Neural progenitor cell (in vitro differentiated cells): ENCODE results near the gene TTLL3. TPM values are rescaled to one million over a fixed set of nuclear protein-coding genes. Genes with fewer than 3 reads are reported as not detected.

Source experiments
- DNase-seq: peaks from one replicate; pipeline ENCODE4 v3.0.0-alpha.2; 2016; ENCODE audit warnings: low spot score
- H2AFZ ChIP-seq: fragments of 200-600 bp; sonication (generic); replicated peaks from 2 replicates; pipeline ENCODE4 v1.6.1; 2016; ENCODE audit warnings: antibody characterized with exemption
- H3F3A ChIP-seq: fragments of 200-600 bp; sonication (generic); 2 replicates; pipeline ENCODE4 v1.6.1; 2016; ENCODE audit warnings: antibody characterized with exemption, low read depth
- H3K27ac ChIP-seq: fragments of 200-600 bp; sonication (generic); 2 replicates; pipeline ENCODE4 v1.5.1; 2016; ENCODE audit warnings: mild to moderate bottlenecking
- H3K27me3 ChIP-seq: fragments of 200-600 bp; sonication (generic); 2 replicates; pipeline ENCODE4 v1.6.1; 2016; ENCODE audit warnings: mild to moderate bottlenecking, moderate library complexity
- H3K36me3 ChIP-seq: fragments of 200-600 bp; sonication (generic); 2 replicates; pipeline ENCODE4 v1.5.1; 2016
- H3K4me1 ChIP-seq: fragments of 200-600 bp; sonication (generic); 2 replicates; pipeline ENCODE4 v1.6.1; 2016; ENCODE audit warnings: mixed run types
- H3K4me2 ChIP-seq: fragments of 200-600 bp; sonication (generic); 2 replicates; pipeline ENCODE4 v1.6.1; 2016
- H3K4me3 ChIP-seq: fragments of 200-600 bp; sonication (generic); 2 replicates; pipeline ENCODE4 v1.5.1; 2016
- H3K79me2 ChIP-seq: fragments of 200-600 bp; sonication (generic); 2 replicates; pipeline ENCODE4 v1.6.1; 2016; ENCODE audit warnings: low read depth
- H3K9ac ChIP-seq: fragments of 200-600 bp; sonication (generic); 2 replicates; pipeline ENCODE4 v1.6.1; 2016
- H3K9me3 ChIP-seq: fragments of 200-600 bp; sonication (generic); 2 replicates; pipeline ENCODE4 v1.5.1; 2016; ENCODE audit warnings: low read depth
- H4K20me1 ChIP-seq: fragments of 200-600 bp; sonication (generic); 2 replicates; pipeline ENCODE4 v1.6.1; 2016; ENCODE audit warnings: low read depth
- H3K27ac Mint-ChIP-seq: 3 replicates; pipeline ENCODE4 v1.8.0; 2021; ENCODE audit warnings: mixed read lengths
- H3K27me3 Mint-ChIP-seq: 2 replicates; pipeline ENCODE4 v1.8.0; 2022; ENCODE audit warnings: low read depth, mild to moderate bottlenecking, inconsistent platforms, moderate library complexity, mixed read lengths; ENCODE audit not compliant: insufficient read depth
- H3K36me3 Mint-ChIP-seq: 3 replicates; pipeline ENCODE4 v1.8.0; 2021; ENCODE audit warnings: mixed read lengths
- H3K4me1 Mint-ChIP-seq: 3 replicates; pipeline ENCODE4 v1.8.0; 2021; ENCODE audit warnings: mixed read lengths
- H3K4me3 Mint-ChIP-seq: 3 replicates; pipeline ENCODE4 v1.8.0; 2021; ENCODE audit warnings: mild to moderate bottlenecking, moderate library complexity, mixed read lengths
- H3K9me3 Mint-ChIP-seq: 3 replicates; pipeline ENCODE4 v1.8.0; 2020; ENCODE audit warnings: mixed read lengths
- EZH2 ChIP-seq: fragments of 200-600 bp; sonication (generic); IDR thresholded peaks from 2 replicates; pipeline ENCODE4 v1.6.1; 2017; ENCODE audit warnings: antibody characterized with exemption, mild to moderate bottlenecking, moderate library complexity
- EZH2phosphoT487 ChIP-seq: fragments of 200-600 bp; sonication (generic); IDR thresholded peaks from 2 replicates; pipeline ENCODE4 v1.6.1; 2017; ENCODE audit warnings: antibody characterized with exemption
- total RNA-seq: library from RNA; depleted of rRNA; stranded (reverse); fragments of >200 nt; gene quantifications from 2 replicates; pipeline ENCODE4 v1.2.3, GENCODE V29; 2015; ENCODE audit warnings: low replicate concordance
- TF ChIP-seq, protein P1 (sequence below): fragments of 200-600 bp; sonication (generic); IDR thresholded peaks from 2 replicates; pipeline ENCODE4 v1.5.1; 2017; ENCODE audit warnings: antibody characterized with exemption, mild to moderate bottlenecking

Gene TTLL3
- total RNA-seq, 1 donor from 2014 or later, result 15.0 TPM

- peaks cover 6% of the 10 kb centered on the region for H3F3A ChIP-seq
Measured at GRCh38 chr3:9838856-9839255, 28.8 kb downstream of the TTLL3 start.

DNA sequence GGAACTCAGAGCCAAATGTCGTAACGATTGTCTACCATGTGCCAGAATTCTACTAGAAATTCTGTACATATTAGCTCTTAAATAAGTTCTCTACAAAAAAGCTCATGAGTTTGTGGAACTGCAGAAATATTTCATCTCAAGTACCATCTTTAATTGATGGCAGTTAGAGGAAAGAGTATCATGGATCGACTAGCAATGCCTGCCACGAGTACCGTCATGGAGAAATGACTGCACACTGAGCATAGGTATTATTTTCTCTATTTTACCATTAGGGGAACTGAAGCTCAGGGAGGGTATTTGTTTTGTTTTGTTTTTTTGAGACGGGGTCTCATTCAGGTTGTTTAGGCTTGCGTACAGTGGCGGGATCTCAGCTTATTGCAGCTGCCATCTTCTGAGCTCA lies 31.0 kb downstream of the TTLL3 start:
- Histone ChIP-seq H3K4me2 (no peak overlapping the region), H4K20me1 (no peaks in the 10 kb centered on the region), H3K9me3 (no peaks in the 10 kb centered on the region), H2AFZ (no peak overlapping the region), H3K4me3 (no peak overlapping the region), H3K9ac (no peak overlapping the region), H3K4me1 (peaks cover 3% of the 10 kb centered on the region), H3K27ac (no peak overlapping the region), H3K79me2 (no peaks in the 10 kb centered on the region), H3K36me3 (no peaks in the 10 kb centered on the region), H3F3A (peaks cover 6% of the 10 kb centered on the region), H3K27me3 (no peaks in the 10 kb centered on the region)
- Mint-ChIP-seq H3K36me3 (peaks cover 12% of the 10 kb centered on the region), H3K4me3 (no peak overlapping the region), H3K9me3 (no peaks in the 10 kb centered on the region), H3K27ac (no peak overlapping the region), H3K27me3 (peaks cover 4% of the 10 kb centered on the region), H3K4me1 (peaks cover 8% of the 10 kb centered on the region)
- TF ChIP-seq EZH2phosphoT487, result no peak
- no peak for TF ChIP-seq EZH2
- TF ChIP-seq, protein P1, sequence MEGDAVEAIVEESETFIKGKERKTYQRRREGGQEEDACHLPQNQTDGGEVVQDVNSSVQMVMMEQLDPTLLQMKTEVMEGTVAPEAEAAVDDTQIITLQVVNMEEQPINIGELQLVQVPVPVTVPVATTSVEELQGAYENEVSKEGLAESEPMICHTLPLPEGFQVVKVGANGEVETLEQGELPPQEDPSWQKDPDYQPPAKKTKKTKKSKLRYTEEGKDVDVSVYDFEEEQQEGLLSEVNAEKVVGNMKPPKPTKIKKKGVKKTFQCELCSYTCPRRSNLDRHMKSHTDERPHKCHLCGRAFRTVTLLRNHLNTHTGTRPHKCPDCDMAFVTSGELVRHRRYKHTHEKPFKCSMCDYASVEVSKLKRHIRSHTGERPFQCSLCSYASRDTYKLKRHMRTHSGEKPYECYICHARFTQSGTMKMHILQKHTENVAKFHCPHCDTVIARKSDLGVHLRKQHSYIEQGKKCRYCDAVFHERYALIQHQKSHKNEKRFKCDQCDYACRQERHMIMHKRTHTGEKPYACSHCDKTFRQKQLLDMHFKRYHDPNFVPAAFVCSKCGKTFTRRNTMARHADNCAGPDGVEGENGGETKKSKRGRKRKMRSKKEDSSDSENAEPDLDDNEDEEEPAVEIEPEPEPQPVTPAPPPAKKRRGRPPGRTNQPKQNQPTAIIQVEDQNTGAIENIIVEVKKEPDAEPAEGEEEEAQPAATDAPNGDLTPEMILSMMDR, result no peak
- DNase-seq, result no peak

More at GRCh38 chr3:9838856-9839255, 28.8 kb downstream of the TTLL3 start:
- Mint-ChIP-seq H3K36me3 (peaks cover 18% of the 10 kb centered on the region), H3K4me1 (peaks cover 5% of the 10 kb centered on the region), H3K9me3 (no peaks in the 10 kb centered on the region), H3K27me3 (peaks cover 4% of the 10 kb centered on the region), H3K27ac (no peak overlapping the region), H3K4me3 (no peak overlapping the region)
- Histone ChIP-seq H3K9me3 (no peaks in the 10 kb centered on the region), H3K9ac (no peak overlapping the region), H3K27me3 (no peaks in the 10 kb centered on the region), H3K27ac (no peak overlapping the region), H3K79me2 (no peaks in the 10 kb centered on the region), H3K4me3 (no peak overlapping the region), H3K36me3 (no peaks in the 10 kb centered on the region), H4K20me1 (no peaks in the 10 kb centered on the region), H2AFZ (no peak overlapping the region), H3K4me1 (no peaks in the 10 kb centered on the region), H3K4me2 (no peak overlapping the region)
- TF ChIP-seq EZH2 (no peak), EZH2phosphoT487 (no peak)
- TF ChIP-seq, protein P1, result no peak
- no peak for DNase-seq

- peaks cover 6% of the 10 kb centered on the region for H3F3A ChIP-seq
Measured at GRCh38 chr3:9843715-9844438, 33.8 kb downstream of the TTLL3 start, which contains the start of gene RPUSD3. Gene RPUSD3 (minus strand): TSS chr3:9844008. CDS start chr3:9843990, 18 bp downstream.

More at GRCh38 chr3:9843715-9844438, 33.8 kb downstream of the TTLL3 start, which contains the start of gene RPUSD3:
- DNase-seq, result peak; percentile 96
- peaks cover 10% of the 10 kb centered on the region for H3K36me3 Mint-ChIP-seq
- peak within 1 kb of the TSS; percentile 60 for H3K27ac Mint-ChIP-seq
- H3K27me3 Mint-ChIP-seq, result peaks cover 4% of the 10 kb centered on the region
- Histone ChIP-seq H4K20me1 (no peaks in the 10 kb centered on the region), H3K36me3 (no peaks in the 10 kb centered on the region), H3K9ac (peak within 1 kb of the TSS; percentile 23), H3K27ac (no peak within 1 kb of the TSS), H3K27me3 (no peaks in the 10 kb centered on the region), H3K4me3 (peak within 1 kb of the TSS; percentile 70), H3K4me2 (peak within 1 kb of the TSS; percentile 82), H3K4me1 (peaks cover 3% of the 10 kb centered on the region), H2AFZ (peak within 1 kb of the TSS; percentile 93), H3K79me2 (no peaks in the 10 kb centered on the region), H3K9me3 (no peaks in the 10 kb centered on the region)
- TF ChIP-seq EZH2phosphoT487, result no peak
- TF ChIP-seq, protein P1, result no peak
- no peak for TF ChIP-seq EZH2
- H3K4me1 Mint-ChIP-seq, result peaks cover 14% of the 10 kb centered on the region
- peak within 1 kb of the TSS; percentile 97 for H3K4me3 Mint-ChIP-seq
- H3K9me3 Mint-ChIP-seq, result no peaks in the 10 kb centered on the region
